Small intestine (tissue), 7 donors: ENCODE results near the gene CASP8. TPM values are rescaled to one million over a fixed set of nuclear protein-coding genes. Genes with fewer than 3 reads are reported as not detected.
"Not testable (repeated sequence)": the region's sequence is repeated elsewhere in the genome, so short reads cannot be mapped to it uniquely, and the experiment has no call there.

Experiments used
- DNase-seq, 2 donors: peaks; one replicate each; pipeline versions ENCODE4 v3.0.0 to v3.0.0-alpha.2; 2013
- FAIRE-seq: peaks from 2 replicates; lab custom pipeline; 2012; peaks lifted over from hg19 to GRCh38; lab: Jason Lieb, UNC
- H3K27ac ChIP-seq, 3 donors: one replicate each; pipeline ENCODE4 v1.5.1; 2013; ENCODE audit warnings: low read length in 2 of 3, mild to moderate bottlenecking in 2 of 3, control low read depth in 1 of 3, inconsistent platforms in 1 of 3, low read depth in 1 of 3, moderate library complexity in 1 of 3
- H3K27me3 ChIP-seq, 3 donors: one replicate each; pipeline ENCODE4 v1.6.1; 2013; ENCODE audit warnings: low read length in 3 of 3, inconsistent platforms in 1 of 3; ENCODE audit not compliant: control insufficient read depth in 3 of 3, insufficient read depth in 3 of 3
- H3K36me3 ChIP-seq, 3 donors: one replicate each; pipeline ENCODE4 v1.6.1; 2013; ENCODE audit warnings: low read length in 3 of 3, inconsistent platforms in 1 of 3, low read depth in 1 of 3, mild to moderate bottlenecking in 1 of 3, moderate library complexity in 1 of 3; ENCODE audit not compliant: control insufficient read depth in 3 of 3, insufficient read depth in 2 of 3
- H3K4me1 ChIP-seq, 3 donors: one replicate each; pipeline ENCODE4 v1.6.1; 2013; ENCODE audit warnings: low read length in 2 of 3, inconsistent platforms in 1 of 3, low read depth in 1 of 3, mild to moderate bottlenecking in 1 of 3, moderate library complexity in 1 of 3; ENCODE audit not compliant: control insufficient read depth in 3 of 3, insufficient read depth in 2 of 3
- H3K4me3 ChIP-seq, 3 donors: one replicate each; pipeline ENCODE4 v1.5.1; 2013; ENCODE audit warnings: low read length in 3 of 3, control low read depth in 1 of 3, inconsistent platforms in 1 of 3, low read depth in 1 of 3, mild to moderate bottlenecking in 1 of 3, moderate library complexity in 1 of 3
- H3K9me3 ChIP-seq, 2 donors: one replicate each; pipeline ENCODE4 v1.6.1; 2013; ENCODE audit warnings: low read depth in 1 of 2, low read length in 1 of 2; ENCODE audit not compliant: control insufficient read depth in 2 of 2, insufficient read depth in 1 of 2
- WGBS, 3 donors: extraction: QIAGEN DNeasy Blood & Tissue Kit; methylation state at CpG; one replicate each; pipeline ENCODE4 v1.1.7; 2013; 5-methylcytosine and 5-hydroxymethylcytosine counted together
- polyA plus RNA-seq, 4 donors: library from polyadenylated mRNA; stranded (reverse) in 3 of 4; unstranded in 1 of 4; fragments of 200-250 nt in 3 of 4; fragments of 120-200 nt in 1 of 4; gene quantifications; one replicate each; pipeline versions ENCODE4 v1.2.1 to v1.2.3, GENCODE V29; 2013
- donor health status: healthy with polysubstance abuse.
- donor health status: control.
- donor health status: control.
- donor health status: Bipolar disorder and iron deficiency.
- donor health status: healthy.

CASP8 gene
- polyA plus RNA-seq, 4 donors: 14.1 to 43.7 (median 20.3) TPM

- DNase-seq (peak; percentile 68 to 71), FAIRE-seq (no peak)
- Histone ChIP-seq H3K4me1 (peaks cover 0 to 27% (median 6%) of the 10 kb centered on the region in 3 donors), H3K36me3 (peaks cover 0 to 14% (median 5%) of the 10 kb centered on the region in 3 donors), H3K9me3 (peaks cover 0 to 2% of the 10 kb centered on the region in 2 donors), H3K4me3 (peak overlapping the region in 1 of 3 donors; percentile 19), H3K27ac (peak overlapping the region in 1 of 3 donors; percentile 21), H3K27me3 (no peaks in the 10 kb centered on the region)
- WGBS, 3 donors: 26 to 35% (median 27%) methylated on average over 14 of the region's 14 CpGs
Measured at GRCh38 chr2:201235860-201236811, 24.2 kb upstream of the CASP8 start.

- DNase-seq (no peak), FAIRE-seq (no peak)
- no peaks in the 10 kb centered on the region for H3K27me3 ChIP-seq
- peaks cover 0 to 14% (median 5%) of the 10 kb centered on the region in 3 donors for H3K36me3 ChIP-seq
- no peak overlapping the region for H3K27ac ChIP-seq
- peaks cover 0 to 18% (median 3%) of the 10 kb centered on the region in 3 donors for H3K4me1 ChIP-seq
- 61 to 82% (median 78%) methylated on average over 7 of the region's 7 CpGs for WGBS, 3 donors
- H3K4me3 ChIP-seq: no peak overlapping the region
- peaks cover 0 to 2% of the 10 kb centered on the region in 2 donors for H3K9me3 ChIP-seq
Measured at GRCh38 chr2:201237486-201238123, 22.7 kb upstream of the CASP8 start.

- not testable (repeated sequence) for H3K4me3 ChIP-seq, H3K27me3 ChIP-seq, DNase-seq, H3K9me3 ChIP-seq, FAIRE-seq, H3K4me1 ChIP-seq
- 87 to 95% (median 92%) methylated on average over 20 to 21 of the region's 21 CpGs for WGBS, 3 donors
- H3K36me3 ChIP-seq: peaks cover 0 to 11% (median 7%) of the 10 kb centered on the region in 3 donors
- peak overlapping the region in 1 of 3 donors; percentile 74 for H3K27ac ChIP-seq
Measured at GRCh38 chr2:201239167-201239935, 21.0 kb upstream of the CASP8 start.

- no peak overlapping the region for H3K27ac ChIP-seq
- no peaks in the 10 kb centered on the region for H3K4me1 ChIP-seq
- H3K4me3 ChIP-seq: no peak overlapping the region
- peaks cover 0 to 7% (median 5%) of the 10 kb centered on the region in 3 donors for H3K36me3 ChIP-seq
- no peaks in the 10 kb centered on the region for H3K27me3 ChIP-seq
- DNase-seq (no peak), FAIRE-seq (no peak)
- peaks cover 0 to 2% of the 10 kb centered on the region in 2 donors for H3K9me3 ChIP-seq
Measured at GRCh38 chr2:201242571-201243277, 17.6 kb upstream of the CASP8 start.

- H3K27me3 ChIP-seq: no peaks in the 10 kb centered on the region
- DNase-seq: no peak
- no peak for FAIRE-seq
- no peaks in the 10 kb centered on the region for H3K9me3 ChIP-seq
- H3K4me3 ChIP-seq: no peak overlapping the region
- 90 to 95% (median 91%) methylated on average over 5 of the region's 5 CpGs for WGBS, 3 donors
- no peaks in the 10 kb centered on the region for H3K4me1 ChIP-seq
- peaks cover 0 to 5% (median 3%) of the 10 kb centered on the region in 3 donors for H3K36me3 ChIP-seq
- H3K27ac ChIP-seq: no peak overlapping the region
Measured at GRCh38 chr2:201244829-201245228, 15.5 kb upstream of the CASP8 start.

- WGBS, 3 donors: 67 to 89% (median 73%) methylated on average over 4 of the region's 4 CpGs
- H3K27ac ChIP-seq: no peak overlapping the region
- no peak for FAIRE-seq
Measured at GRCh38 chr2:201246280-201246679, 14.1 kb upstream of the CASP8 start.

GRCh38 chr2:201248288-201248844 is 12.0 kb upstream of the CASP8 start:
- H3K9me3 ChIP-seq: no peaks in the 10 kb centered on the region
- no peak overlapping the region for H3K4me3 ChIP-seq
- H3K36me3 ChIP-seq: peaks cover 0 to 3% (median 2%) of the 10 kb centered on the region in 3 donors
- DNase-seq (no peak), FAIRE-seq (no peak)
- no peaks in the 10 kb centered on the region for H3K4me1 ChIP-seq
- no peak overlapping the region for H3K27ac ChIP-seq
- H3K27me3 ChIP-seq: no peaks in the 10 kb centered on the region
- 84 to 94% (median 89%) methylated on average over 6 of the region's 6 CpGs for WGBS, 3 donors

More at GRCh38 chr2:201246280-201246679, 14.1 kb upstream of the CASP8 start:
- Histone ChIP-seq H3K9me3 (no peaks in the 10 kb centered on the region), H3K4me1 (no peaks in the 10 kb centered on the region), H3K4me3 (no peak overlapping the region), H3K27me3 (no peaks in the 10 kb centered on the region), H3K36me3 (peaks cover 0 to 3% (median 2%) of the 10 kb centered on the region in 3 donors)
- DNase-seq: no peak
